ENCODE results near the gene FRYL.
A peak's percentile ranks its signal among the peaks of the same experiment; 100 is the strongest.

DNA sequence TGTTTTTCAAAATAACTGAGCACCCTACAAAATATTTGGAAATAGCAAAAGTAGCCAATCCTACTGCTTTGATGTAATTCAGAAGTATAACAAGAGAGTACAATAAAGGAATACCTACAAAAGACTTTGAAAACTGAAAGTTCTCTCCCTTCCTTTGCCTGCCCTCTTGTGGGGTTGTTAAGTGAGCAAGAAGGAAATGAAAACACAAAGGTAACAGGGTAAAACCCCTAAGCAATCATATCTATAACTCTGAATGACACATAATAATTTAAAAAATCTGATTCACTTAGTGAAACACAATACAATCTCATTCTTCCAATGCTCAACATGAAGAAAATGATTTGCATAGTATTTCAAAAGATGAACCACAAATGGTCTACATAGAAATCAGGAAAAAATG, 98.2 kb downstream of the FRYL start:
- TF ChIP-seq, protein P1, sequence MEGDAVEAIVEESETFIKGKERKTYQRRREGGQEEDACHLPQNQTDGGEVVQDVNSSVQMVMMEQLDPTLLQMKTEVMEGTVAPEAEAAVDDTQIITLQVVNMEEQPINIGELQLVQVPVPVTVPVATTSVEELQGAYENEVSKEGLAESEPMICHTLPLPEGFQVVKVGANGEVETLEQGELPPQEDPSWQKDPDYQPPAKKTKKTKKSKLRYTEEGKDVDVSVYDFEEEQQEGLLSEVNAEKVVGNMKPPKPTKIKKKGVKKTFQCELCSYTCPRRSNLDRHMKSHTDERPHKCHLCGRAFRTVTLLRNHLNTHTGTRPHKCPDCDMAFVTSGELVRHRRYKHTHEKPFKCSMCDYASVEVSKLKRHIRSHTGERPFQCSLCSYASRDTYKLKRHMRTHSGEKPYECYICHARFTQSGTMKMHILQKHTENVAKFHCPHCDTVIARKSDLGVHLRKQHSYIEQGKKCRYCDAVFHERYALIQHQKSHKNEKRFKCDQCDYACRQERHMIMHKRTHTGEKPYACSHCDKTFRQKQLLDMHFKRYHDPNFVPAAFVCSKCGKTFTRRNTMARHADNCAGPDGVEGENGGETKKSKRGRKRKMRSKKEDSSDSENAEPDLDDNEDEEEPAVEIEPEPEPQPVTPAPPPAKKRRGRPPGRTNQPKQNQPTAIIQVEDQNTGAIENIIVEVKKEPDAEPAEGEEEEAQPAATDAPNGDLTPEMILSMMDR (IDR thresholded peaks at IDR 0.05; ENCODE audit: low read length): peak; percentile 38; the same call in 1 of the 2 replicates
- no peak for TF ChIP-seq EZH2 (IDR thresholded peaks at IDR 0.05; ENCODE audit: borderline replicate concordance, low read length)

All from OCI-LY1 (cell line).